NCI-H1092 treated with DMSO at 0.1 percent for 48 hours (cell line): ENCODE measurements around the gene SLC48A1.
"Not testable (repeated sequence)": the region's sequence is repeated elsewhere in the genome, so short reads cannot be mapped to it uniquely, and the experiment has no call there.

Source experiments
- DNase-seq: peaks from one replicate; lab custom pipeline; 2025; lab: John Stamatoyannopoulos, UW

Gene SLC48A1

GRCh38 chr12:47791351-47791746, 18.3 kb downstream of the SLC48A1 start:
- no peak for DNase-seq

DNA sequence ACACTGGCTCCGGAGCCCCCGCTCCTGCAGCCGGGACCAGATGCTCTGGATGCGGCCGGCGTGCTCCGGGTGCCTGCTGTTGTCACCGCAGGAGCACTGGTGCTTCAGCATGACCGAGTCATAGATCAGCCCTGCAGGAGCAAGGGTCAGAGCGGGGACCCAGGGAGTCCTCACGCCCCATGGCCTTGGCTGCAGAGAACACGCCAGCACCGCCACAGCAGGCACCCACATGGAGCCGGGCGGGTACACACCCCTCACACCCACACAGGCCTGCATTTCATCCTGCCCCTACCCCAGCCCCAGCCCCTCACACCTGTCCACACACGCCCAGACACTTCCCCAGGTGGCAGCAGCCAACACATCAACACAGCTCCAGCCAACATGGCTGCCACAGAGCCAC, 18.8 kb downstream of the SLC48A1 start:
- no peak for DNase-seq

- no peak for DNase-seq
Measured at GRCh38 chr12:47793015-47793681, 20.1 kb downstream of the SLC48A1 start.

GRCh38 chr12:47794679-47795078, 21.6 kb downstream of the SLC48A1 start:
- DNase-seq = no peak

GRCh38 chr12:47795121-47795813, 22.2 kb downstream of the SLC48A1 start:
- DNase-seq = no peak

DNA sequence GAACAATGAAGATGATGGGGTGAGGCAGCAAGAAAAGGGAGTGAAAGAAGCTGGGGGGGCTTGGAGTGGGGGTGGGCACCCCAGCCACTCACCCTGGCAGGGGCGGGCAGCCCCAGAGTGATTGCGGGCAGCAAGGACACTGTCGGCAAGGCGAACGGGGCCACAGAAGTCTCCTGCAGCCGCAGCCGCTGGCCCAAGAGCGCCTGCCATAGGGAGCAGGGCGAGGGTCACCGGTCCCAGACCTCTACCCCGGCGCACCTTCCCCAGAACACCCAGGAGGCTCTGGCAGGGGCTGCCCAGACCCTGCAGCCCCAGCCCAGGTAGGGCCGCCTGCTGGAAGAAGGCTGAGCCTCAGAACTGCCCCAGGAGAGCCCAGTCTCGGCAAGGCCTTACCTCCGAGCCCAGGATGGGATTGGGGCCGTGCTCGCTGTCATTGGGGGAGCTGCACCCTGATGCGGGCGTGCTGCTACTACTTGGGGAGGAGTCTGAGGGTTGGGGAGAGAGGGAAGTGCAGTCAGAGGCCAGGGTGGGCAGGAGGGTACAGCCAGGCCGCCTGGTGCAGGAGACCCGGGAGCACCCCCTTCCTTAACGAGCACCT, 22.9 kb downstream of the SLC48A1 start:
- DNase-seq = no peak

DNA sequence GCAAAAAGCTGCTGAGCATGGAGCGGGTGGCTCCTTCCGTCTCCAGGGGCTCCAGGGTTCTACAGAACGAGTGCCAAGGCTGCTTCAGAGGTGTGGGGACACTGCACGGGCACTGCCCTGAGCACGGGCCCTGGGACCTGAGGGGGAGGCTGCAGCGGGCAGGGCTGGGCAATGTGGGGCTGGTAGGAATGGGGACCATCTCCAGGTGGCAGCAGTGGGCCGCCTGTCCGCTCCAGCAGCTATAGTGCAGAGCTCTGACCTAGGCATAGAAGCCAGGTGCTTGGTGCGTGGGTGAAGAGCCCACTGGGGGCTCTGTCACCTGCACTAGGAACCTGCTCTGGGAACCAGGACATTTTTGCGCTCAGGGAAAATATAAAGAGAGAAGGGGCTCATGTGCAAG, 24.4 kb downstream of the SLC48A1 start:
- DNase-seq = peak; percentile 57

GRCh38 chr12:47798382-47798948, 25.4 kb downstream of the SLC48A1 start:
- no peak for DNase-seq

- no peak for DNase-seq
Measured at GRCh38 chr12:47799357-47799955, 26.4 kb downstream of the SLC48A1 start.

- DNase-seq = no peak
Measured at GRCh38 chr12:47800582-47800981, 27.5 kb downstream of the SLC48A1 start.

- no peak for DNase-seq
Measured at GRCh38 chr12:47801170-47801903, 28.3 kb downstream of the SLC48A1 start.

DNA sequence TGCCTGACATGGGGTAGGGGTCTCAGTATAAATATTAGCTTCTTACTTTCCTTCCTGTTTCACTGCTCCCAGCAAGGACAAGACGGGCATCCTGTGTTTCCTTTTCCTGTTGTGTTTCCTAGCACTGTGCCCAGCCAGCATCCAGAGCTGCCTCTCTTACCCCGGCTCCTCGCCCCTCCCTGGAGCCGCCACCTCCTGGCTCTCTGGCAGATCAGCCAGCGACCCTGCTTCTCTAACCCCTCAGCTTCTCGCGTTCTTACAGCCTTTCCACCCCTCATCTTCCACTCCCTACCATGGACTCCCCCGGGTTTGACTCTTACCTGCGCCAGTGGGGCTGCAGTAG, 28.8 kb downstream of the SLC48A1 start:
- no peak for DNase-seq

GRCh38 chr12:47802312-47802711, 29.3 kb downstream of the SLC48A1 start:
- DNase-seq = no peak

GRCh38 chr12:47803191-47803875, 30.3 kb downstream of the SLC48A1 start:
- no peak for DNase-seq

GRCh38 chr12:47804171-47804570, 31.1 kb downstream of the SLC48A1 start:
- DNase-seq = no peak

DNA sequence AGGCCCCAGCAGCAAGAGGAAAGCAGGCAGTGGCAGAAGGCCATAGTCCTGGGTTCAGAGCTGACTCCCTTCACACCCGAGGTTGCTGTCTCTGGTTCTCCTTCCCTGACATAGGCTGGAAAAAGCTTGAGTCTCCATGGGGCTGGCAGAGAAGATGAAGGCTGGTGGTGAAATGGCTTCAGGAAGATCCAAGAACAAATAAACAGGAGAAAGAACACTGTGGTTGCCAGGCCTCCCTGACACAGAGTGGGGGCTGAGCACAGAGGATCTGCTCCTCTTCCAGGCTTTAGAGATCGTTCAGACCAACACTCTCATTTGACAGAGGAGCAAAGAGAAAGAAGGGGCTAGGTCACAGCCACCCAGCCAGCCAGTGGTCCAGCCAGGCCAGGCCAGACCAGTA, 32.4 kb downstream of the SLC48A1 start:
- no peak for DNase-seq

DNA sequence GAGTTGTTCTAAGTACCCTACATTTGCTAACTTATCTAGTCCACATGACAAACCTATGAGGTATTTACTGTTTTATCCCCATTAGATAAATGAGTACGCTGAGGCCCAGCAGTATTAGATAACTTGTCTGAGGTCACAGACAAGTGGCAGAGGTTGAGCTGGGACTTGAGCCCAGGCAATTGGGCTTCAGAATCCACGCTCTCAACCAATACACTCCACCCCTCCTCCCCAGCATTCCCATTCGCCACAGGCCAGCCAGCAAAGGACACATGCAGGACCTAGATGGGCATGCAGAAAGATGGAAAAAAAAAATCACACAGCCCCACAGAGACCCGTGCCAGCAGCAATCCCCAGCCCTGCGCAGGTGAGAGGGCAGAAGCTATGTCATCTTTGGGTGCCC, 34.3 kb downstream of the SLC48A1 start:
- no peak for DNase-seq

DNA sequence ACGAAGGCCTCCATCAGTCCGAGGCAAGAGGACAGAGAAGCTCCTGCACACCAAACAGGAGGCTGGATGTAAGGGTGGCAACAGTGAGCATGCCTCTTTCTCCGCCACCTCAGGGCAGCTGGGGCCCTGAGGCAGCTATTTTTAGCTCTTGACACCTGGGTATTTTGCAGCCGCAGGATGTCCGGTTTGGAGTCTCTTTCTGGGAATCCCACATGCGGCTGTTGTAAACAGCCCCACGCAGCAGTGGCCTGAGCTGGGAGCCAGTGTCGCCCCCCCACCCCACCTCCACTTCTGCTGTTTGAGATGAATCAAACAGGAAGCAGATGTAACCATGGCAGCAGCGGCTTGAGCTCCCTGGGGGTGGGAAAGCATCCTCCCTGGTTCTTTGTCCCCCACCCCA, 35.0 kb downstream of the SLC48A1 start:
- no peak for DNase-seq

- no peak for DNase-seq
Measured at GRCh38 chr12:47808574-47809365, 35.7 kb downstream of the SLC48A1 start.

- not testable (repeated sequence) for DNase-seq
Measured at GRCh38 chr12:47809518-47809917, 36.5 kb downstream of the SLC48A1 start.

GRCh38 chr12:47811072-47811396, 38.0 kb downstream of the SLC48A1 start:
- DNase-seq = no peak
